HepG2 (cell line): Measurements from ENCODE around the gene PHF23. TPM values are rescaled to one million over a fixed set of nuclear protein-coding genes. Genes with fewer than 3 reads are reported as not detected.

Experiments used
- ATAC-seq: fragments of 200-7000 bp; cut with Tn5 transposase; 3 replicates; pipeline ENCODE4 v1.9.1; 2020; ENCODE audit warnings: mild to moderate bottlenecking, moderate library complexity
- BruUV-seq: library from RNA; stranded (reverse); fragments of 400-500 nt; replicated peaks from 2 replicates; lab custom pipeline; 2021; lab: Mats Ljungman, UMichigan
- CTCF ChIA-PET: fragments of 300-600 bp; formaldehyde crosslinking; extraction: SDS; loops from one replicate; lab custom pipeline; 2021; ENCODE audit warnings: low total read pairs, inconsistent platforms, low intra/inter-chr PET ratio; lab: Yijun Ruan, JAX
- POLR2A ChIA-PET: fragments of 350-600 bp; sonication (Branson Sonifier 250); formaldehyde crosslinking; loops from one replicate; lab custom pipeline; 2020; ENCODE audit warnings: antibody characterized with exemption, inconsistent platforms; lab: Yijun Ruan, JAX
- DNase-seq: peaks from one replicate; pipeline ENCODE4 v3.0.0-alpha.2; 2015; ENCODE audit warnings: low spot score
- FAIRE-seq: peaks from 3 replicates; lab custom pipeline; 2011; peaks lifted over from hg19 to GRCh38; lab: Jason Lieb, UNC
- H2AFZ ChIP-seq: one replicate; pipeline ENCODE4 v1.6.1; 2011; ENCODE audit warnings: low read length, inconsistent platforms
- H3K27ac ChIP-seq: fragments of 300-600 bp; 3 replicates; pipeline ENCODE4 v1.8.0; 2011; ENCODE audit warnings: mixed run types, mild to moderate bottlenecking, mixed read lengths, low read length, inconsistent platforms; ENCODE audit not compliant: insufficient read depth; ENCODE audit errors: extremely low read length
- H3K27me3 ChIP-seq, 2 experiments: fragments of 200-600 bp in 1 of 2; 2 replicates in 1 of 2; 3 replicates in 1 of 2; pipeline versions ENCODE4 v1.6.0 to v1.8.0; 2011; ENCODE audit warnings: low read length in 2 of 2, mild to moderate bottlenecking in 2 of 2, moderate library complexity in 2 of 2, inconsistent platforms in 1 of 2; ENCODE audit not compliant: insufficient read depth in 2 of 2, control insufficient read depth in 1 of 2
- H3K36me3 ChIP-seq, 2 experiments: fragments of 200-600 bp in 1 of 2; replicated peaks in 1 of 2; 2 replicates in 1 of 2; 3 replicates in 1 of 2; pipeline versions ENCODE4 v1.5.1 to v1.8.0; 2011; ENCODE audit warnings: low read length in 2 of 2, inconsistent platforms in 1 of 2; ENCODE audit not compliant: insufficient read depth in 2 of 2, control insufficient read depth in 1 of 2
- H3K4me1 ChIP-seq: 2 replicates; pipeline ENCODE4 v1.5.1; 2012; ENCODE audit warnings: low read length, inconsistent platforms; ENCODE audit not compliant: insufficient read depth
- H3K4me2 ChIP-seq: 2 replicates; pipeline ENCODE4 v1.6.0; 2011; ENCODE audit warnings: low read depth, low read length, inconsistent platforms
- H3K4me3 ChIP-seq, 3 experiments: fragments of 200-600 bp in 1 of 3; sonication (generic), shearing (Covaris generic) in 1 of 3; replicated peaks in 1 of 3; 2 replicates each; pipeline ENCODE4 v1.5.1; 2011 to 2016; ENCODE audit warnings: low read length in 3 of 3, inconsistent platforms in 2 of 3, low read depth in 2 of 3, mild to moderate bottlenecking in 2 of 3, control low read depth in 1 of 3, mixed read lengths in 1 of 3; ENCODE audit not compliant: insufficient read depth in 1 of 3
- H3K79me2 ChIP-seq: one replicate; pipeline ENCODE4 v1.6.1; 2011; ENCODE audit warnings: low read length, inconsistent platforms; ENCODE audit not compliant: insufficient read depth
- H3K9ac ChIP-seq: 2 replicates; pipeline ENCODE4 v1.6.0; 2011; ENCODE audit warnings: mild to moderate bottlenecking, low read depth, low read length, inconsistent platforms; ENCODE audit not compliant: insufficient read depth
- H3K9me3 ChIP-seq: 2 replicates; pipeline ENCODE4 v1.5.1; 2012; ENCODE audit warnings: mild to moderate bottlenecking, low read length
- H4K20me1 ChIP-seq: 2 replicates; pipeline ENCODE4 v1.6.0; 2011; ENCODE audit warnings: inconsistent platforms, mild to moderate bottlenecking, low read length, moderate library complexity; ENCODE audit not compliant: insufficient read depth
- CHCHD3 ChIP-seq: sonication (generic); formaldehyde crosslinking; IDR thresholded peaks from 2 replicates; pipeline ENCODE4 v1.8.0; 2022; ENCODE audit warnings: mild to moderate bottlenecking, missing genetic modification reagents, moderate library complexity
- EP300 ChIP-seq, 3 experiments: sonication (generic) in 1 of 3; formaldehyde crosslinking in 1 of 3; IDR thresholded peaks; 2 replicates each; pipeline versions ENCODE4 v1.5.1 to v1.6.1; 2011 to 2020; ENCODE audit warnings: low read depth in 2 of 3, low read length in 2 of 3, borderline replicate concordance in 1 of 3, improper control_type of control experiment in 1 of 3, mild to moderate bottlenecking in 1 of 3, missing genetic modification reagents in 1 of 3, moderate library complexity in 1 of 3
- IKZF1 ChIP-seq: fragments of 450-650 bp; IDR thresholded peaks from 2 replicates; pipeline ENCODE4 v1.7.1; 2016
- RBM22 ChIP-seq: fragments of 200-400 bp; formaldehyde crosslinking; optimal IDR thresholded peaks from 2 replicates; pipeline ENCODE3; 2017; ENCODE audit warnings: mild to moderate bottlenecking, low read length, moderate library complexity
- SMAD3 ChIP-seq: sonication (generic); formaldehyde crosslinking; IDR thresholded peaks from 2 replicates; pipeline ENCODE4 v1.4.0; 2020; ENCODE audit warnings: missing genetic modification reagents
- U2AF2 ChIP-seq: fragments of 200-400 bp; formaldehyde crosslinking; IDR thresholded peaks from 2 replicates; pipeline ENCODE4 v1.6.1; 2017; ENCODE audit warnings: low read depth, mild to moderate bottlenecking, low read length
- ZFP62 ChIP-seq: sonication (generic); formaldehyde crosslinking; IDR thresholded peaks from 2 replicates; pipeline ENCODE4 v1.4.0; 2020; ENCODE audit warnings: missing genetic modification reagents
- WGBS: methylation state at CpG from one replicate; pipeline ENCODE4 v1.1.6; 2017; ENCODE audit warnings: low lambda C conversion rate; 5-methylcytosine and 5-hydroxymethylcytosine counted together
- in situ Hi-C: cut with HindIII; loops from 2 replicates; pipeline ENCODE4 v1.10.0; 2017; ENCODE audit warnings: low pct_unique_long_range_greater_than_20kb; ENCODE audit not compliant: extremely low pct_ligation_motif_present
- intact Hi-C: fragments of 100-400 bp; cut with micrococcal nuclease; formaldehyde crosslinking; loops from one replicate; pipeline ENCODE4 v1.10.0; 2022; ENCODE audit not compliant: unreplicated experiment
- polyA plus RNA-seq, 8 experiments: library from polyadenylated mRNA; depleted of rRNA in 3 of 8; stranded (reverse) in 7 of 8; unstranded in 1 of 8; fragments of >200 nt; fragmentation: Illumina TruSeq in 4 of 8; extraction: Trizol in 4 of 8; gene quantifications; 2 replicates each; pipeline versions ENCODE4 v1.2.1 to v1.2.3, GENCODE V29; 2011 to 2016; ENCODE audit warnings: low read depth in 4 of 8, missing spikeins in 1 of 8, mixed read lengths in 1 of 8; ENCODE audit not compliant: insufficient read depth in 1 of 8
- total RNA-seq, 5 experiments: library from RNA; depleted of rRNA; stranded (reverse); fragments of >200 nt; fragmentation: Illumina TruSeq; extraction: Trizol; gene quantifications; 2 replicates each; pipeline ENCODE4 v1.2.3, GENCODE V29; 2016; ENCODE audit warnings: low read depth in 1 of 5
- TF ChIP-seq, protein P1 (sequence below): sonication (generic); formaldehyde crosslinking; IDR thresholded peaks from 2 replicates; pipeline ENCODE4 v1.5.0; 2020; ENCODE audit warnings: missing genetic modification reagents
- TF ChIP-seq, protein P2 (sequence below): sonication (generic); formaldehyde crosslinking; IDR thresholded peaks from 2 replicates; pipeline ENCODE4 v1.4.0; 2020; ENCODE audit warnings: missing genetic modification reagents, borderline replicate concordance
- TF ChIP-seq, protein P3 (sequence below): sonication (generic); formaldehyde crosslinking; IDR thresholded peaks from 2 replicates; pipeline ENCODE4 v1.5.0; 2020; ENCODE audit warnings: missing genetic modification reagents

PHF23 gene
- total and polyA plus RNA-seq, 2 of the 13 experiments (the other 11 are each of a cell fraction or from before 2014, with no cell fraction given): 27.6 to 33.2 TPM

DNA sequence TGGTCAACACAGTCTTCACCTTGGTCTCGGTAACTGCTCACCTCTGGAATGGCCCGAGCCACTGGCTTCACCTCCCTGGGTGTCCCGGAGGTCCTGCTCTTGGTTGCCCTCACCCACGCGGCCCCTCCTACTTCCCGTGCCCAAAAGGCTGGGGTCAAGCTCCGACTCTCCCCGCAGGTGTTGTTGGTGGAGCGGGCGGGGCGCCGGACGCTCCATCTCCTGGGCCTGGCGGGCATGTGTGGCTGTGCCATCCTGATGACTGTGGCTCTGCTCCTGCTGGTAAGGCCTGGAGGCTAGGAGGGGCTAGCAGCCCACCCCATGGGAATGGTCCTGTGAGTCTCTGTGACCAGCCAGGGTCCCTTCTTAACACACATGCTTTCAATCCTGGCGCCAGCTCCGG, 45.7 kb upstream of the PHF23 start:
- Histone ChIP-seq H3K79me2 (no peaks in the 10 kb centered on the region), H4K20me1 (no peaks in the 10 kb centered on the region), H3K36me3 (peaks cover 8 to 9% of the 10 kb centered on the region in 2 experiments; a peak in 4 of 5 replicates), H3K4me1 (peaks cover 26% of the 10 kb centered on the region), H3K27ac (no peak overlapping the region), H3K4me2 (no peak overlapping the region), H3K4me3 (no peak overlapping the region), H2AFZ (no peak overlapping the region), H3K9me3 (no peaks in the 10 kb centered on the region), H3K27me3 (no peaks in the 10 kb centered on the region), H3K9ac (no peak overlapping the region)
- ChIA-PET POLR2A (interaction anchor here (1.4 kb wide), 1 partner anchor 28 kb away, joined by 3 read pairs; no protein-coding TSS in a partner anchor), CTCF (no interaction called here)
- intact Hi-C loops: loop anchor here (5.0 kb wide), 1 partner anchor 43 kb away; the partner anchor contains the start of gene GABARAP
- 95% methylated on average over 8 of the region's 16 CpGs for WGBS
- TF ChIP-seq, protein P1, sequence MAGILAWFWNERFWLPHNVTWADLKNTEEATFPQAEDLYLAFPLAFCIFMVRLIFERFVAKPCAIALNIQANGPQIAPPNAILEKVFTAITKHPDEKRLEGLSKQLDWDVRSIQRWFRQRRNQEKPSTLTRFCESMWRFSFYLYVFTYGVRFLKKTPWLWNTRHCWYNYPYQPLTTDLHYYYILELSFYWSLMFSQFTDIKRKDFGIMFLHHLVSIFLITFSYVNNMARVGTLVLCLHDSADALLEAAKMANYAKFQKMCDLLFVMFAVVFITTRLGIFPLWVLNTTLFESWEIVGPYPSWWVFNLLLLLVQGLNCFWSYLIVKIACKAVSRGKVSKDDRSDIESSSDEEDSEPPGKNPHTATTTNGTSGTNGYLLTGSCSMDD (CRISPR knock-in tag): no peak
- TF ChIP-seq, protein P2, sequence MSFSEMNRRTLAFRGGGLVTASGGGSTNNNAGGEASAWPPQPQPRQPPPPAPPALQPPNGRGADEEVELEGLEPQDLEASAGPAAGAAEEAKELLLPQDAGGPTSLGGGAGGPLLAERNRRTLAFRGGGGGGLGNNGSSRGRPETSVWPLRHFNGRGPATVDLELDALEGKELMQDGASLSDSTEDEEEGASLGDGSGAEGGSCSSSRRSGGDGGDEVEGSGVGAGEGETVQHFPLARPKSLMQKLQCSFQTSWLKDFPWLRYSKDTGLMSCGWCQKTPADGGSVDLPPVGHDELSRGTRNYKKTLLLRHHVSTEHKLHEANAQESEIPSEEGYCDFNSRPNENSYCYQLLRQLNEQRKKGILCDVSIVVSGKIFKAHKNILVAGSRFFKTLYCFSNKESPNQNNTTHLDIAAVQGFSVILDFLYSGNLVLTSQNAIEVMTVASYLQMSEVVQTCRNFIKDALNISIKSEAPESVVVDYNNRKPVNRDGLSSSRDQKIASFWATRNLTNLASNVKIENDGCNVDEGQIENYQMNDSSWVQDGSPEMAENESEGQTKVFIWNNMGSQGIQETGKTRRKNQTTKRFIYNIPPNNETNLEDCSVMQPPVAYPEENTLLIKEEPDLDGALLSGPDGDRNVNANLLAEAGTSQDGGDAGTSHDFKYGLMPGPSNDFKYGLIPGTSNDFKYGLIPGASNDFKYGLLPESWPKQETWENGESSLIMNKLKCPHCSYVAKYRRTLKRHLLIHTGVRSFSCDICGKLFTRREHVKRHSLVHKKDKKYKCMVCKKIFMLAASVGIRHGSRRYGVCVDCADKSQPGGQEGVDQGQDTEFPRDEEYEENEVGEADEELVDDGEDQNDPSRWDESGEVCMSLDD (CRISPR knock-in tag): no peak
- TF ChIP-seq U2AF2 (no peak), IKZF1 (no peak), CHCHD3 (CRISPR knock-in tag) (no peak), ZFP62 (CRISPR knock-in tag) (no peak), SMAD3 (no peak), EP300 (IDR thresholded peaks at IDR 0.05; ENCODE audit: low read depth in 2 of 2, low read length in 2 of 2) (no peak), EP300 (CRISPR knock-in tag; IDR thresholded peaks at IDR 0.05; ENCODE audit: borderline replicate concordance) (no peak), RBM22 (no peak)
- TF ChIP-seq, protein P3, sequence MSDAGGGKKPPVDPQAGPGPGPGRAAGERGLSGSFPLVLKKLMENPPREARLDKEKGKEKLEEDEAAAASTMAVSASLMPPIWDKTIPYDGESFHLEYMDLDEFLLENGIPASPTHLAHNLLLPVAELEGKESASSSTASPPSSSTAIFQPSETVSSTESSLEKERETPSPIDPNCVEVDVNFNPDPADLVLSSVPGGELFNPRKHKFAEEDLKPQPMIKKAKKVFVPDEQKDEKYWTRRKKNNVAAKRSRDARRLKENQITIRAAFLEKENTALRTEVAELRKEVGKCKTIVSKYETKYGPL (CRISPR knock-in tag): no peak
- FAIRE-seq: no peak
- in situ Hi-C loops: loop anchor here (10.0 kb wide), 1 partner anchor 240 kb away; the partner anchor contains the start of gene SLC16A11
- no TSS peak for BruUV-seq
- no peak for DNase-seq
- ATAC-seq: no peak
